HCT116 (cell line): ENCODE results near the gene PARVB. TPM values are rescaled to one million over a fixed set of nuclear protein-coding genes. Genes with fewer than 3 reads are reported as not detected.

Experiments
- ATAC-seq: fragments of 200-7000 bp; cut with Tn5 transposase; 2 replicates; pipeline ENCODE4 v1.9.1; 2020; ENCODE audit warnings: mild to moderate bottlenecking, moderate library complexity
- BruUV-seq: library from RNA; stranded (reverse); fragments of 400-500 nt; replicated peaks from 2 replicates; lab custom pipeline; 2021; lab: Mats Ljungman, UMichigan
- CTCF ChIA-PET: fragments of 300-600 bp; sonication (Branson Sonifier 250); formaldehyde crosslinking; loops from one replicate; lab custom pipeline; 2021; ENCODE audit warnings: antibody characterized with exemption; lab: Charles Lee
- POLR2A ChIA-PET: fragments of 300-600, 350-600 bp; sonication (Branson Sonifier 250); formaldehyde crosslinking; loops from one replicate; lab custom pipeline; 2021; ENCODE audit warnings: antibody characterized with exemption; lab: Charles Lee
- RAD21 ChIA-PET, 2 experiments: fragments of 300-600 bp; sonication (Branson Sonifier 250); formaldehyde crosslinking; loops; one replicate each; lab custom pipeline; 2023; ENCODE audit warnings: low total read pairs in 2 of 2; ENCODE audit not compliant: uncharacterized antibody in 2 of 2, unreplicated experiment in 2 of 2, low non-redundant PET in 1 of 2; lab: Charles Lee
- DNase-seq: peaks from one replicate; pipeline ENCODE4 v3.0.0-alpha.2; 2010; ENCODE audit warnings: low read depth, low spot score
- H2AFZ ChIP-seq: fragments of 200-600 bp; shearing (Covaris generic), sonication (generic); 2 replicates; pipeline ENCODE4 v1.6.1; 2017; ENCODE audit warnings: low read depth, mixed run types, mixed read lengths, antibody characterized with exemption, low read length; ENCODE audit not compliant: poor library complexity, severe bottlenecking
- H3K27ac ChIP-seq: 2 replicates; pipeline ENCODE4 v1.5.1; 2012; ENCODE audit warnings: low read depth, low read length
- H3K27me3 ChIP-seq: fragments of 200-600 bp; sonication (generic); 2 replicates; pipeline ENCODE4 v1.6.1; 2016; ENCODE audit warnings: mixed run types, low read length, mixed read lengths; ENCODE audit not compliant: insufficient read depth
- H3K36me3 ChIP-seq, 2 experiments: fragments of 200-500 bp in 1 of 2; fragments of 200-600 bp in 1 of 2; sonication (Bioruptor generic) in 1 of 2; sonication (generic) in 1 of 2; 2 replicates each; pipeline versions ENCODE4 v1.5.1 to v1.6.1; 2014 to 2016; ENCODE audit warnings: low read length in 2 of 2, inconsistent platforms in 1 of 2, mixed read lengths in 1 of 2, mixed run types in 1 of 2; ENCODE audit not compliant: insufficient read depth in 2 of 2, control insufficient read depth in 1 of 2
- H3K4me1 ChIP-seq, 2 experiments: fragments of 200-600 bp in 1 of 2; sonication (generic) in 1 of 2; 2 replicates each; pipeline versions ENCODE4 v1.5.1 to v1.6.1; 2012 to 2017; ENCODE audit warnings: low read length in 2 of 2, inconsistent platforms in 1 of 2, mild to moderate bottlenecking in 1 of 2, mixed read lengths in 1 of 2, mixed run types in 1 of 2, moderate library complexity in 1 of 2; ENCODE audit not compliant: insufficient read depth in 2 of 2, control insufficient read depth in 1 of 2
- H3K4me2 ChIP-seq: fragments of 200-600 bp; sonication (generic); 2 replicates; pipeline ENCODE4 v1.6.1; 2017; ENCODE audit warnings: mixed run types, low read length, mixed read lengths
- H3K4me3 ChIP-seq, 2 experiments: fragments of 200-600 bp in 1 of 2; sonication (generic) in 1 of 2; replicated peaks in 1 of 2; 2 replicates each; pipeline ENCODE4 v1.5.1; 2011 to 2016; ENCODE audit warnings: low read length in 2 of 2, control low read depth in 1 of 2, low read depth in 1 of 2, mild to moderate bottlenecking in 1 of 2, mixed read lengths in 1 of 2, mixed run types in 1 of 2
- H3K79me2 ChIP-seq: fragments of 200-600 bp; sonication (generic); 2 replicates; pipeline ENCODE4 v1.6.1; 2017; ENCODE audit warnings: mild to moderate bottlenecking, mixed run types, low read length, moderate library complexity, mixed read lengths; ENCODE audit not compliant: insufficient read depth
- H3K9ac ChIP-seq: fragments of 200-600 bp; sonication (generic); 2 replicates; pipeline ENCODE4 v1.6.1; 2016; ENCODE audit warnings: low read length, mixed read lengths
- H3K9me2 ChIP-seq: fragments of 200-600 bp; sonication (generic), shearing (Covaris generic); 2 replicates; pipeline ENCODE4 v1.6.1; 2017; ENCODE audit warnings: mixed run types, mild to moderate bottlenecking, moderate library complexity; ENCODE audit not compliant: insufficient read depth
- H3K9me3 ChIP-seq, 2 experiments: fragments of 200-500 bp in 1 of 2; fragments of 200-600 bp in 1 of 2; sonication (Bioruptor generic) in 1 of 2; sonication (generic) in 1 of 2; 2 replicates each; pipeline ENCODE4 v1.6.1; 2014 to 2017; ENCODE audit warnings: low read length in 2 of 2, mixed read lengths in 2 of 2, inconsistent platforms in 1 of 2, low read depth in 1 of 2, mild to moderate bottlenecking in 1 of 2, mixed run types in 1 of 2, moderate library complexity in 1 of 2; ENCODE audit not compliant: control insufficient read depth in 1 of 2, insufficient read depth in 1 of 2
- H4K20me1 ChIP-seq: fragments of 200-600 bp; sonication (generic), shearing (Covaris generic); 2 replicates; pipeline ENCODE4 v1.6.1; 2017; ENCODE audit warnings: mixed run types, mild to moderate bottlenecking, moderate library complexity; ENCODE audit not compliant: insufficient read depth
- CBX3 ChIP-seq: IDR thresholded peaks from 2 replicates; pipeline ENCODE4 v1.6.1; 2012; ENCODE audit warnings: low read depth
- EGR1 ChIP-seq: IDR thresholded peaks from 2 replicates; pipeline ENCODE4 v1.6.1; 2012; ENCODE audit warnings: low read depth
- ELF1 ChIP-seq: IDR thresholded peaks from 2 replicates; pipeline ENCODE4 v1.6.1; 2012; ENCODE audit warnings: low read depth, borderline replicate concordance
- FOSL1 ChIP-seq: IDR thresholded peaks from 2 replicates; pipeline ENCODE4 v1.6.1; 2012; ENCODE audit warnings: low read depth
- POLR2AphosphoS5 ChIP-seq: IDR thresholded peaks from 2 replicates; pipeline ENCODE4 v1.6.1; 2011; ENCODE audit warnings: mild to moderate bottlenecking, low read depth, low read length, moderate library complexity
- SIN3A ChIP-seq: IDR thresholded peaks from 2 replicates; pipeline ENCODE4 v1.6.1; 2012; ENCODE audit warnings: low read depth
- SRF ChIP-seq: IDR thresholded peaks from 2 replicates; pipeline ENCODE4 v1.6.1; 2012; ENCODE audit warnings: low read depth
- TCF7L2 ChIP-seq: IDR thresholded peaks from 2 replicates; pipeline ENCODE4 v1.7.0; 2011; ENCODE audit warnings: borderline replicate concordance, inconsistent platforms; ENCODE audit not compliant: insufficient read depth, insufficient read length; ENCODE audit errors: extremely low read depth
- YY1 ChIP-seq: IDR thresholded peaks from 2 replicates; pipeline ENCODE4 v1.6.1; 2011; ENCODE audit warnings: low read length, low read depth, moderate library complexity, mild to moderate bottlenecking; ENCODE audit not compliant: insufficient replicate concordance; ENCODE audit errors: extremely low read depth
- ZNF274 ChIP-seq: fragments of 200-500 bp; sonication (Bioruptor generic); IDR thresholded peaks from 2 replicates; pipeline ENCODE4 v1.6.1; 2014; ENCODE audit warnings: mild to moderate bottlenecking, low read depth, low read length, inconsistent platforms
- intact Hi-C: fragments of 100-400 bp; cut with micrococcal nuclease; formaldehyde crosslinking; loops from 2 replicates; pipeline ENCODE4 v1.10.0; 2022
- total RNA-seq: library from RNA; stranded (reverse); gene quantifications from one replicate; pipeline ENCODE4 v1.2.1, GENCODE V29; 2021; ENCODE audit not compliant: unreplicated experiment
- TF ChIP-seq, protein P1 (sequence below): IDR thresholded peaks from 2 replicates; pipeline ENCODE4 v1.6.1; 2012
- TF ChIP-seq, protein P2 (sequence below): IDR thresholded peaks from 2 replicates; pipeline ENCODE4 v1.6.1; 2012
- TF ChIP-seq, protein P3 (sequence below): IDR thresholded peaks from 2 replicates; pipeline ENCODE4 v1.6.1; 2012; ENCODE audit warnings: low read depth

PARVB gene
- total RNA-seq, 1 experiment from 2014 or later = 21.4 TPM

DNA sequence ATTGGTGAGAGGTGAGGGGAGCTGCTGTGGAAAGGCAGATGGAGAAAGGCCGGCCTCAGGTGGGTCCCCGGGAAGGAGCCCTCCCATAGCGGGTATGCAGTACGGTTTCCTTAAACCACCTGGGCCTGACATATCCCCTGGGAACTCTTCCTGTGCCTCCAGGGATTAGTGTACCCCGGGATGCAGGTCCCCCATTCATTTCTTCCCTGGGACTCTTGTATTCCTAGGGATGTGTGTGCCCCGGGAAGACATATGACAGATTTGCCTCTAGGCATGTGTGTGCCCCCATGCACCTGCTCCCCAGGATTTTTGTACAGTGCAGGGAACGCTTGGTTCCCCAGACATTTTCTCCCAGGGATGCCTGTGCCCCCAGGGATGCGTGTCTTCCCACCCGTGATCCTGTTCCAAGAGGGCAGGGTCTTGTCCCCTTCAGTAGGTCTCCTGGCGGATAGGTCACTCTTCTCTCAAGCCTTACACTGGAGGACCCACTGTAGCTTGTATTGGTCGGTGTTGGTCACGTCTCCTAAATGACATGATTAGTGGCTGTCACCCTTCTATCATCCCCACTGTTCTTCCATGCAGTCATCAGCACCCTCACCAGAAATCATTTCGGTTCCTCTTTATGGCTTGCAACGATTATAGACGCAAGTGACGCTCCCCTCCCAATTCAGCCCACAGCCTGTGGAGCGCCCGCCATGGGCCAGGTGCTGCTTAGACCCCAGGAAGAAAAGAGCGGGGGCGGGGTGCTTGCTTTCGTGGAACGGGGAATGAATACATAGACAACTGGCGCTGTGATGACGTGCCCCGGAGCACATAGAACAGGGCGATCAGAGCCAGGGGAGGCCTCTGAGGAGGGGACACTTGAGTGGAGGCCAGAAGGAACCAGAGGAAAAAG is 1.3 kb downstream of the PARVB start:
- no peak overlapping the region for H2AFZ ChIP-seq
- intact Hi-C loops = no loop called here
- no peaks in the 10 kb centered on the region for H3K27me3 ChIP-seq
- no peaks in the 10 kb centered on the region for H3K36me3 ChIP-seq
- ChIA-PET CTCF (no interaction called here), POLR2A (no interaction called here), RAD21 (no interaction called here)
- BruUV-seq = TSS peak; percentile 58
- H3K9me3 ChIP-seq = no peaks in the 10 kb centered on the region
- ATAC-seq (no peak), DNase-seq (no peak)
- H3K79me2 ChIP-seq = peaks cover 18% of the 10 kb centered on the region; the same call in 1 of the 2 replicates
- H3K4me1 ChIP-seq = peaks cover 0 to 29% of the 10 kb centered on the region in 2 experiments; a peak in 2 of 4 replicates
- no peak overlapping the region for H3K27ac ChIP-seq
- H4K20me1 ChIP-seq = no peaks in the 10 kb centered on the region
- peak overlapping the region; percentile 70 for H3K4me2 ChIP-seq
- H3K4me3 ChIP-seq = peak overlapping the region; percentile 49 to 59
- TF ChIP-seq SIN3A (no peak), ELF1 (no peak), SRF (no peak), CBX3 (no peak)
- TF ChIP-seq, all 23 proteins: peak for 0
- peak overlapping the region; percentile 73 for H3K9ac ChIP-seq
- H3K9me2 ChIP-seq = no peaks in the 10 kb centered on the region

DNA sequence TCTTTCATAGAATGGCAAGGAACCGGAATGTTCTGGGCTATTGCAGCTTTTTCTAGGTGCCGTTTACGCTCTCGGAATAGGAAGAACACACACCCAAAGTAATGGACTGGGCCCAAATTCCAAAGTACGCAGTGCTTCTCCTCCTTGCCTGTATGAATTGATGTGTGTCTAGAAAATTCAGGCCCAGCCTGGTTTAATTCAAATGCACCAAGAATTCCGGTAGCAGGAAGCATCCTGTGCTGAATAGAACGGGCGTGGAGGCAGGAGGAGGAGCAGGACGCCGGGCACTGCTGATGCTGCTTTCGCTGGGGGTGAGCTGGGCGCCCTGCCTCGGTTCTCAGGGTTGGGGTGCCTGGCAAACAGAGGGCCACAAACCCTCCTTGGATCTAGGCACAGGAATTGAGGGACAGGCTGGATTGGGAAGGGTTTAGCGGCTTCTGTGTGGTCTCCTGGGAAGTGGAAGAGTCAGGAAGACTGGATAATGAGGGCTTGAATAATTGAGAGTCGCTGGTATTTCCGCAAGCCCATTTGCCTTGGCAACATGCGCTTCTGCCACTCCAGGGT is 2.0 kb downstream of the PARVB start:
- H3K27me3 ChIP-seq = no peaks in the 10 kb centered on the region
- no TSS peak for BruUV-seq
- peaks cover 0 to 26% of the 10 kb centered on the region in 2 experiments; a peak in 2 of 4 replicates for H3K4me1 ChIP-seq
- H3K36me3 ChIP-seq = no peaks in the 10 kb centered on the region
- no peak overlapping the region for H2AFZ ChIP-seq
- no peaks in the 10 kb centered on the region for H3K9me3 ChIP-seq
- ChIA-PET POLR2A (no interaction called here), CTCF (no interaction called here), RAD21 (no interaction called here)
- no peak overlapping the region for H3K4me3 ChIP-seq
- no peak overlapping the region for H3K4me2 ChIP-seq
- H3K9me2 ChIP-seq = no peaks in the 10 kb centered on the region
- no peak for DNase-seq
- intact Hi-C loops = no loop called here
- H3K79me2 ChIP-seq = peaks cover 18% of the 10 kb centered on the region; the same call in 1 of the 2 replicates
- ATAC-seq = no peak
- no peak overlapping the region for H3K27ac ChIP-seq
- no peaks in the 10 kb centered on the region for H4K20me1 ChIP-seq
- no peak for TF ChIP-seq TCF7L2
- TF ChIP-seq, protein P1, sequence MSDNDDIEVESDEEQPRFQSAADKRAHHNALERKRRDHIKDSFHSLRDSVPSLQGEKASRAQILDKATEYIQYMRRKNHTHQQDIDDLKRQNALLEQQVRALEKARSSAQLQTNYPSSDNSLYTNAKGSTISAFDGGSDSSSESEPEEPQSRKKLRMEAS = no peak
- TF ChIP-seq, protein P2, sequence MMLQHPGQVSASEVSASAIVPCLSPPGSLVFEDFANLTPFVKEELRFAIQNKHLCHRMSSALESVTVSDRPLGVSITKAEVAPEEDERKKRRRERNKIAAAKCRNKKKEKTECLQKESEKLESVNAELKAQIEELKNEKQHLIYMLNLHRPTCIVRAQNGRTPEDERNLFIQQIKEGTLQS = no peak
- no peak for TF ChIP-seq SRF
- no peak for TF ChIP-seq ZNF274
- no peak for TF ChIP-seq YY1
- TF ChIP-seq FOSL1 = no peak
- TF ChIP-seq POLR2AphosphoS5 = no peak
- TF ChIP-seq EGR1 = no peak
- TF ChIP-seq, protein P3, sequence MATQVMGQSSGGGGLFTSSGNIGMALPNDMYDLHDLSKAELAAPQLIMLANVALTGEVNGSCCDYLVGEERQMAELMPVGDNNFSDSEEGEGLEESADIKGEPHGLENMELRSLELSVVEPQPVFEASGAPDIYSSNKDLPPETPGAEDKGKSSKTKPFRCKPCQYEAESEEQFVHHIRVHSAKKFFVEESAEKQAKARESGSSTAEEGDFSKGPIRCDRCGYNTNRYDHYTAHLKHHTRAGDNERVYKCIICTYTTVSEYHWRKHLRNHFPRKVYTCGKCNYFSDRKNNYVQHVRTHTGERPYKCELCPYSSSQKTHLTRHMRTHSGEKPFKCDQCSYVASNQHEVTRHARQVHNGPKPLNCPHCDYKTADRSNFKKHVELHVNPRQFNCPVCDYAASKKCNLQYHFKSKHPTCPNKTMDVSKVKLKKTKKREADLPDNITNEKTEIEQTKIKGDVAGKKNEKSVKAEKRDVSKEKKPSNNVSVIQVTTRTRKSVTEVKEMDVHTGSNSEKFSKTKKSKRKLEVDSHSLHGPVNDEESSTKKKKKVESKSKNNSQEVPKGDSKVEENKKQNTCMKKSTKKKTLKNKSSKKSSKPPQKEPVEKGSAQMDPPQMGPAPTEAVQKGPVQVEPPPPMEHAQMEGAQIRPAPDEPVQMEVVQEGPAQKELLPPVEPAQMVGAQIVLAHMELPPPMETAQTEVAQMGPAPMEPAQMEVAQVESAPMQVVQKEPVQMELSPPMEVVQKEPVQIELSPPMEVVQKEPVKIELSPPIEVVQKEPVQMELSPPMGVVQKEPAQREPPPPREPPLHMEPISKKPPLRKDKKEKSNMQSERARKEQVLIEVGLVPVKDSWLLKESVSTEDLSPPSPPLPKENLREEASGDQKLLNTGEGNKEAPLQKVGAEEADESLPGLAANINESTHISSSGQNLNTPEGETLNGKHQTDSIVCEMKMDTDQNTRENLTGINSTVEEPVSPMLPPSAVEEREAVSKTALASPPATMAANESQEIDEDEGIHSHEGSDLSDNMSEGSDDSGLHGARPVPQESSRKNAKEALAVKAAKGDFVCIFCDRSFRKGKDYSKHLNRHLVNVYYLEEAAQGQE = no peak
- no peak overlapping the region for H3K9ac ChIP-seq
